GM18909 (cell line): ENCODE data around the gene SLC9A4.

Experiments
- ATAC-seq: cut with Tn5 transposase; IDR thresholded peaks from one replicate; pipeline ENCODE4 v1.9.1; 2021; ENCODE audit warnings: mild to moderate bottlenecking; ENCODE audit not compliant: unreplicated experiment, poor library complexity

The SLC9A4 gene

GRCh38 chr2:102473020-102473419 is at the start of gene SLC9A4:
Gene SLC9A4 (plus strand): TSS chr2:102473226. CDS start chr2:102473760, 534 bp downstream.
- peak; percentile 58 for ATAC-seq

DNA sequence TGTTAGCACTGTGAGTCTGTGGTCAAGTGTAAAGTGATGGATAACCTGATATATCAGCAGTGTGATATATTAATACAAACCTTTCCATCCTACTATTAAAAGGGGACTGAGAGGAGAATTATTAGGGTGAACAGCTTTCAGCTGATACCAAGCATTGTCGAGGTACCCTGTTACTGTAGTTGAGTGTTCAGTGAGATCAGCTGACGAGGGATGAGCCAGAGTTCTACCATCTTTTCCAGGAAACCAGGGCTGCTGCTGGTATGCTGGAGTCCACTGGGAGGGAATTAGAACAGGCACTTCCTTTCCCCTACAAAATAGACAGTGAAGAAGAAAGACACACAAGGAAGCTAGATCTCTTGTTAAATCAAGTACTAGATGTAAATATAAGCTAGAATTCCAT is 49.7 kb upstream of the SLC9A4 start:
- ATAC-seq: no peak

DNA sequence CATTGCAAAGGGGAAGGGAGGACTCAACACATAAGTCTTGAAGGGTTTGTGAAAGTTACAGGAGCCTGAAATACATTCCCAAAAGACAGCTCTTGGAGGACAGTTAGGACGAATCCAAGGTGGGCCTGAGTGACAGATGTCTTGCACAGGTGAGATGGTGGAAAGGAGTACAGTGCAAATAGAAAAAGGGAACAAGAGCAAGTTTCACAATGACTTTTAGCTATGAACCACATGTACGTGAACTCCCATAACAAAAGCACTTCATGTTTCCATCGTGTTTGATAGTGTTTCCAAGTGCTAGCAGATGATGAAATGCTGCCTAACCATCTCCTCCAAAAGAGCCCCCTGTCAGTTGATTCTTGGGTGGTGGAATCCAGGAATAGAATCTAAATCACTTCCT is 48.3 kb upstream of the SLC9A4 start:
- peak; percentile 84 for ATAC-seq

DNA sequence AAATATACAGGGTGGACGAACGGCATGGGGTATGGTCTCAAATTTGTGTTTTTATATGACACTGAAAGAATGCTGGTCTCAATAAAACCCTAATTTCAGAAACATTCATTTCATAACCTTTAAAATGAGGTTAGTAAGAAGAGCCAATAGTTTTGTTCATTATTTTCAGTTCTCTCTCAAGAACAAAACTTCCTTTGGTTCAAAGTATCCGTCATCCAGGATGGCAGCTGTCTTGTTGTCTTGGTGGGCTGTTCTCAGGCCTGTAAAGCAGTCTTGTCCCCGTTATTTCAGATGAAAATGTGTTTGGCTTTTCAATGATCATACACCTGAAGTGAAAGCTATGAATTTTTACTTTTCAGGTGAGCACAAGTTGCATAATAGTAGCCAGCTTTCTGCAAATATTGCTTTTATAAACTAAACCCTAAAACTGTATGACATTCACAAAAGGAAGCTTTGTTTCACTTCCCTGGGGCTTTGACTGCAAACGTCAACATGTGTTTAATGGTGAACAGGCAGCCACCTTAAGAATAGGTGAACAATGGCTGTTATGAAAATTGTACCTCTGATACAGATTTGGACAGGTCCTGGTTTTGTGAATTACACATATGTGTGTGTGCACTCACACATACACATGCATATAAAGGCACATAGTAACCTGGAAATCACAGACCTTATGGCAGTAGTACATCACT is 47.4 kb upstream of the SLC9A4 start:
- ATAC-seq: no peak

DNA sequence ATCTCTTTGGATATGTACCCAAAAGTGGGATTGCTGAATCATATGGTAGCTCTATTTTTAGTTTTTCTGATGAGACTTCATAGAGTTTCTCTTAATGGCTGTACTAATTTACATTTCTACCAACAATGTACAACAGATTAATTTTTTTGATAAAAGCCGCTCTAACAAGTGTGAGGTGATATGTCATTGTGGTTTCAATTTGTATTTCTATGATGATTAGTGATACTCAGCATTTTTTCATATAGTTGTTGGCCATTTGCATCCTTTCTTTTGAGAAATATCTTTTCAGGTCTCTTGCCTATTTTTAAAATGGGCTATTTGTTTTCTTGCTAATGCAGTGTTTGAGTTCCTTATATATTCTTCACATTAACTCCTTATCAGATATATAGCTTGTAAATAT is 45.8 kb upstream of the SLC9A4 start:
- no peak for ATAC-seq

- no peak for ATAC-seq
These were observed 44.5 kb upstream of the SLC9A4 start for GRCh38 chr2:102428573-102428972.

- ATAC-seq: no peak
These were observed 40.6 kb upstream of the SLC9A4 start for GRCh38 chr2:102432386-102432785.

DNA sequence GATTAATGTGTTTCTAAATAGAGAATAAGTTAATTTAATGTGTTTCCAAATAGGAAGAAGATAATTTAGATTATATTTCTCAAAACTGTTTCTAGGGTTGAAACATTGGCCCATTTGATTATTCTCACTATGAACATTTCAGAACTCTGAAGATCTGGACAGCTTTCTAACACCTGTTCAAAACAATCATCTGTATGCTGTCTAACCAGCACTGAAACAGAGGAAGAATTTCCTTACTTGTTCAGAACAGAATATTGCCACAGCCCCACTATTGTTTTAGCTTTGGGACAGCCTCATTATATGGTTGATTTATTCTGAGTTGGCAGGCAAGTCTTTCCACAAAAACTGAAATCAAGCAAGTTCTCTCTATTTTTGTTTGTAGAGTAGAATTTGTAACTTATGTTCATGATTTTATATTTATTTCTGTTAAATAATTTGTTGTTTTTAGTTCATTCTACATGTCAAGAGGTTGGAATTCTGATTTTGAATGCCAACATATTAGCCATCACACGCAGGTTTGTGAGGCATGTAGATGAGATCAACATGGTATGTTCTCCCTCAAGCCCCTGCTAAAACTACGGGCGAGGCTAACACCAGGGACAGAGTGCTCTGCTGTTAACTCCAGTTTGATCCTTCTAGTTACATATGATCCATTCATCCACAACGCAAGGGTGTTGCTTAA is 38.9 kb upstream of the SLC9A4 start:
- no peak for ATAC-seq

DNA sequence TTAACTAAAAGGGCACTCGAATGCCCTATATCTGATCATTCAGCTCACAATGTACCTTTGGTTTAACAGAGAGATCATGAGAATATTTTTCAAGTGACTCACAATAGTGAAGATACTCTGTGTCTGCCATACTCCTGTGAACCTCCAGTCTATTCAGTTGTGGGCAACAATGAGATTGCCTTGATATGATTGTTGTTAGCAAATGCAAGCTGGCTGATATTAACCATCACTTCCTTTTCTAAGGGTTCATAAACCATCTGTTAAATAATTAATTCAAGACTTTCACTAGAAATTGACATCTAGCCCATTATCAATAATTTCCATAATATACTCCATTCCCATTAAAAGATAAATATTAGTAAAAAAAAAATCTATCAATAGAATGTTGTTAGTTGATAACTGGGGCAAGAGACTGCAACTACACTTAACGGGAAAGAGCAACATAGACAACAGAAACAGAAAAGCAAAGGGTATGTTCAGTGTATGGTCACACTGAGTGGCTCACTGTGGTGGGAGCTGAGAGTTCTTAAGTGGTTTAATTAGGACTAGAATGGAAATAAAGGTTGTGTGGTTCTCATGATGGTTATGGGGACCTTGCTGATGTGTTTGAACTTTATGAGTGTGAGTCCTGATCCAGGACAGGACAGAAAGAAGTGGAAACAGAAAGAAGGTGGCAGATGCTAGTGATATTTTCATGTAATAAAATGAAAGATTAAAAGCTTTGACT is 38.2 kb upstream of the SLC9A4 start:
- ATAC-seq: peak; percentile 51

- no peak for ATAC-seq
These were observed 37.3 kb upstream of the SLC9A4 start for GRCh38 chr2:102435741-102436140.

DNA sequence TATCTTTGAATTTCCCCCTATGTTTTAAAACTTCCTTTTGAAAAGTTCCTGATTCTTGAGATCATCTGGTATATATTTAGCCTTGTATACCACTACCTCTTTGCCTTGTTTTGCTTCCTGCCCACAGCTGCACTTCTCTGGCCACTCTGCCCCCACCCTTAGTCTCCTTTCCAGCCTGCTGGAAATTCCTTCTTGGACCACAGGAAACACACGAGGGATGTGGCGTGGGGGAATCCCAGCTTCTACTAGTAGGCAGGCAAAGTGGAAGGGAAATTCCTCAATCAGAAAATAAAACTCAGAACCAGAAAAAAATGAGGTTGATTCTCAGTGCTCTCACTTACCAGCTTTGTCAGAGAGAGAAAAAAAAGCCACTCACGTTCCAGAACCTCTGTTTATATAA is 36.7 kb upstream of the SLC9A4 start:
- no peak for ATAC-seq

DNA sequence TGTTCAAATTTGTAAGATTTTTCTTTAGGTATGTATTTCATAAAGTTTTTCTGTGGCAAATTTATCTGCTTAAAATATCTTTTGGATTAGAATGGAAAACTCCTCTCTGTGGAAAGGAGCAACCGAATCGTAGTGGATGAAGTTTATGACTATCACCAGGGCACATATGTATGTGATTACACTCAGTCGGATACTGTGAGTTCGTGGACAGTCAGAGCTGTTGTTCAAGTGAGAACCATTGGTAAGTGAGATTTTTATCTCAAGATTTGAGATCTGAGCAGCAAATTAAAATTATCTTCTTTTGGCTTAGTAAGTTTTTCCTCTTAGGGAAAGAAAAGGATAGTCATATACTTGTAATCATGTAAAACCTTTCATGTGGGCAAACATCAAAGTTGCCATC is 35.9 kb upstream of the SLC9A4 start:
- no peak for ATAC-seq

DNA sequence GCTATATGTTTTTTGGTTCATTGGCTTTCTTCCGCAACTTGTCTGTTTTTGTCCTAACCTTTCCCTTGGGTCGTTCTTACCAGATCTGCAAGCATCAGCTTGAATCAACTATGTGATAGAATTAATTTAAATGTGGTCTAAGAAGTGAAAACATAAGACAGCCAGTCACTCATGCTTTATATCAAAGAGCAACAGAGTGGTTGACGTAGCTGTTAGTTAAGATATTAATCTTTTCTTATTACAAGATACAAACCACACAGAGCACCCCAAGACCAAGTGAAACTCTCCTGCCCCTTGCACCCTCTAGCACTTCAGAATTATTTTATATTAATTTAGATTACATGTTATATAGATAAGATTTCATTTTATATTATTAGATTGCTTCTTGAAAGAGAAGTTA is 34.9 kb upstream of the SLC9A4 start:
- ATAC-seq: no peak

- no peak for ATAC-seq
These were observed 34.4 kb upstream of the SLC9A4 start for GRCh38 chr2:102438578-102438977.

GRCh38 chr2:102439065-102439695 is 33.8 kb upstream of the SLC9A4 start:
- no peak for ATAC-seq

DNA sequence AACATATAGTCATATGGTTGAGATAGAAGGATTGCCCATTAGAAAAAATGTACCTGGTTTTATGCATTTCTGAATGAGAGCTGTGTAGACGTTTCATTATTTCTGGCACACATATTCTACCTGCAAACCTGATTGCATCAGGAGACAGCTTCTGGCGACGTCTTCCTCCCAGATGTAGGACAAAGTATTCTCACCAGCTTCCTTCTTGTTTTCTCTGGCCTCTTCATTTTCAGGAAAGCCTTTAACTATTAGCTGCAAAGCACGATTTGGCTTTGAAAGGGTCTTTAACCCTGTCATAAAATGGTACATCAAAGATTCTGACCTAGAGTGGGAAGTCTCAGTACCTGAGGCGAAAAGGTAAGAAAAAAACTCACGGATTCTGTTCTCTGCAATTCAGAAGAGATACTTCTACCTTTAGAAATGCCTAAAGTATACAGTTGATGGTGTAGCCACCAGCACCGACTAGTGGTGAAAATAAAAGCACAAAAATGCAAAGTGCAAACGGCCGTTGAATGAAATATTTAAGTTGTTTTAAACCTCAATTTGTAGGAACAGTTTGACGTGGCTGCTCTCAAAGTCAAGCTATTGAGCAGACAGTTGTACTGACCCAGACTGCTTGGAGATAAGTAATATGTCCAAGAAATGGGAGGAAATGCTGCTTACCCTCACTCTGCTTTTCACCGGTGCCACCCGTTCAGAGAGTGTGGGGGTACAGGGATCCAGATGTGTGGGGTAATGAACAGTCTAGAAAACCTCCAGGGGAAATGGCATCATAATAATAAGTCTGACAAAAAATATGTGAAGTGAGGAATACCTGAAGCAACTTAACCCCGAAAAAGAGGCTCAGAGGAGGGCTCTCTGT is 29.8 kb upstream of the SLC9A4 start:
- ATAC-seq: peak; percentile 68

- ATAC-seq: no peak
These were observed 28.8 kb upstream of the SLC9A4 start for GRCh38 chr2:102444233-102444632.

GRCh38 chr2:102446936-102447335 is 26.1 kb upstream of the SLC9A4 start:
- no peak for ATAC-seq

GRCh38 chr2:102449370-102449974 is 23.6 kb upstream of the SLC9A4 start:
- no peak for ATAC-seq

DNA sequence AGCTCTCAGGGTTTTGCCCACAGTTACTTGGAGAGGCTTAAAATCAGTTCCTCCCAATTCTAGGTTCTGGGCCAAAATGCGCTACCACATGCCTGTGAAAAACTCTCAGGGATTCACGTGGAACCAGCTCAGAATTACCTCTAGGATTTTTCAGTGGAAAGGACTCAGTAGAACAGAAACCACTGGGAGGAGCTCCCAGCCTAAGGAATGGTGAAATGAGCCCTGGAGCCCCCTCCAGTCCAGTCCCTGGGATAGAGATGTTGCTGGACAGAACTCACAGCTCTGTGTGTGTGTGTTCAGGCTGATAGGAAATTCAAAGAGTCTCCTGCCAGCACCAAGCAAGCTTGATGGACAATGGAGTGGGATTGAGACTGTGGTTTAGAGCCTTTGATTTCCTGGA is 21.1 kb upstream of the SLC9A4 start:
- no peak for ATAC-seq
